GM19238 (cell line): ENCODE results near the gene OBSCN.

Experiments
- DNase-seq: peaks from one replicate; pipeline ENCODE4 v3.0.0; 2011; ENCODE audit warnings: low spot score; ENCODE audit not compliant: insufficient read length

The OBSCN gene

GRCh38 chr1:228411548-228412430 is 203.9 kb downstream of the OBSCN start:
- no peak for DNase-seq

GRCh38 chr1:228413241-228414010 is 205.6 kb downstream of the OBSCN start:
- no peak for DNase-seq

DNA sequence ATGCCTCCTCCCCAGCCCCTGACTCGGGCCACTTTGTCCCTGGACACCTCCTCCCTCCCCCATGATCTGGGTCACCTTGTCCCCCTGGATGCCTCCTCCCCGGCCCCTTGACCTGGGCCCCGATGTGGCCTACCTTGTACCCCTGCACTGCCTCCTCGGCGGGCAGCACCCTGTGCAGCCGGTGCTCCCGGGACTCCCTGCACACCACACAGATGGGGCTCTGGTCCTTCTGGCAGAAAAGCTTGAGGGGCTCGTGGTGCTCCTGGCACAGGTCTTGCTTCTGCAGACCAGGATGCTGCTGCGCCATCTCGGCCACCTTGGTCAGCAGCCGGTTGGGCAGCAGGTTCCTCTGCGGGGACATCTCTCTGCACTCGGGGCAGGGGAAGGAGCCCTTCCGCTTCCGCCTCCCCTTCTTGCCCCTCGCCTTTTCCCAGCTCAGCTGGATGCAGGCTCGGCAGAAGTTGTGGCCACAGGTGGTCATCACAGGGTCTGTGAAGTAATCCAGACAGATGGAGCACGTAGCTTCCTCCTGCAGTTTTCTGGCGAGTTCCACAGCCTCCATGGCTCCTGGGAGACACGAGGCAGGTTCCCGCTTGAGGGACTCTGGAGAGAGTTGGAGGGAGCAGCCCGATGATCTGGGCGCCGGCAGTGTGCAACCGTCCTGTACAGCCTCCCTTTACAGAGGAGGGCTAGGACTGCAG is 206.8 kb downstream of the OBSCN start:
- DNase-seq = no peak

GRCh38 chr1:228415221-228415620 is 207.4 kb downstream of the OBSCN start:
- no peak for DNase-seq

- no peak for DNase-seq
Measured at GRCh38 chr1:228415853-228416216, 208.0 kb downstream of the OBSCN start.

DNA sequence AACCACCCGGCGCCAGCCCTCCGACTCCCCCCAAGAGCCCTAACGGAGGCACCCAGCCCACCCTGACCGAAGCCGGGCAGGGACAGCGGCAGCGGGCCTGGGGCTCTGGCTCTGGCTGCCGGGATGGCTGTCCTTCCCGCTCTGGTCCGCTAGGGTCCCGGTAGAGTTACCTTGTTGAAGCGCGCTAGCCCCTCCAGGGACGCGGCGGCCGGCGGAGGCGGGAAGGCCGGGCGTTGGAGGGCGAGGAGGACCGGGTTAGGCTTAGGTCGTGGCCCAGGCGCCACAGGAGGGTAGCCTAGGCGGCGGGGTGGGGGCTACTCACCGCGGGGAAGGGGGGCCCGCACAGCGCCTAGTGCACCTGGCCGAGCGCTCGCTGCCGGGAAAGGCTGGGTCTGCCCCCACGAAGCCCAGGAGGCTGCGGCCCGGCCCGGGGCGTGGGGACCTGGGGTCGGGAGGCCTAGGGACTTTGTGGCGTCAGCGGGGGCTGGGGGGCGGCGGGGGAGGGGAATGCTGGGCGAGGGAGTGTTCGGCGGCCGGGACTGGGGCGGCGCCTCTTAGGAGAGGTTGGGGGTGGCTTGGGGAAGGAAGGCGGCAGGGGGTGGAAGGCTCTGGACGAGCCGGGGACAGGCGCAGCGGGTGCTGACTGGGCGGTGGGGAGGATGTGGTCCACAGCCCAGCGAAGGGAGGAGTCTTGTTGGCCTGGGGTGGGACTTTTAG is 208.5 kb downstream of the OBSCN start, which contains the start of gene TRIM17:
TRIM17 (minus strand) TSS at position 645 of the 717 bp plus-strand sequence. CDS start 1,789 bp downstream, outside the sequence.
- DNase-seq = peak; percentile 24

- DNase-seq = no peak
Measured at GRCh38 chr1:228417061-228417460, 209.2 kb downstream of the OBSCN start.

DNA sequence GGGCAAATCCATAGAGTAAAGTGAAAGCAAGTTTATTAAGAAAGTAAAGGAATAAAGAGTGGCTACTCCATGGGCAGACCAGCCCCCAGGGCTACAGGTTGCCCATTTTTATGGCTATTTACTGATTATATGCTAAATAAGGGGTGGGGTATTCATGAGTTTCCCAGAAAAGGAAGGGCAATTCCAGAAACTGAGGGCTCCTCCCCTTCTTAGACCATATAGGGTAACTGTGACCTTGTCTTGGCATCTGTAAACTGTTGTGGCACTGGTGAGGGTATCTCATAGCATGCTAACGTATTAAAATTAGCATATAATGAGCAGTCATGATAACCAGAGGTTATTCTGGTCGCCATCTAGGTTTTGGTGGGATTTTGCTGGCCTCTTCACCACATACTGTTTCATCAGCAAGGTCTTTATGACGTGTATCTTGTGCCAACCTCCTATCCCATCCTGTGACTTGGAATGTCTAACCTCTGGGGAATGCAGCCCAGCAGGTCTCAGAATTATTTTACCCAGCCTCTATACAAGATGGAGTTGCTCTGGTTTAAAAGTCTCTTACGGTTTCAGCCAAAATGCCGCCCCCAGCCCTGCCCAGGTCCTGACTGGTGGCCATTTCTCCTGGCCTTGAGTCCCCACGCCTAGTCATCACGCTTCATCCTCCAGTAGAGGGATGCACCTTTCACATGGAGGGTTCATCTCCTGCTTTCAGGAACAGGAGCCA is 209.8 kb downstream of the OBSCN start:
- no peak for DNase-seq

DNA sequence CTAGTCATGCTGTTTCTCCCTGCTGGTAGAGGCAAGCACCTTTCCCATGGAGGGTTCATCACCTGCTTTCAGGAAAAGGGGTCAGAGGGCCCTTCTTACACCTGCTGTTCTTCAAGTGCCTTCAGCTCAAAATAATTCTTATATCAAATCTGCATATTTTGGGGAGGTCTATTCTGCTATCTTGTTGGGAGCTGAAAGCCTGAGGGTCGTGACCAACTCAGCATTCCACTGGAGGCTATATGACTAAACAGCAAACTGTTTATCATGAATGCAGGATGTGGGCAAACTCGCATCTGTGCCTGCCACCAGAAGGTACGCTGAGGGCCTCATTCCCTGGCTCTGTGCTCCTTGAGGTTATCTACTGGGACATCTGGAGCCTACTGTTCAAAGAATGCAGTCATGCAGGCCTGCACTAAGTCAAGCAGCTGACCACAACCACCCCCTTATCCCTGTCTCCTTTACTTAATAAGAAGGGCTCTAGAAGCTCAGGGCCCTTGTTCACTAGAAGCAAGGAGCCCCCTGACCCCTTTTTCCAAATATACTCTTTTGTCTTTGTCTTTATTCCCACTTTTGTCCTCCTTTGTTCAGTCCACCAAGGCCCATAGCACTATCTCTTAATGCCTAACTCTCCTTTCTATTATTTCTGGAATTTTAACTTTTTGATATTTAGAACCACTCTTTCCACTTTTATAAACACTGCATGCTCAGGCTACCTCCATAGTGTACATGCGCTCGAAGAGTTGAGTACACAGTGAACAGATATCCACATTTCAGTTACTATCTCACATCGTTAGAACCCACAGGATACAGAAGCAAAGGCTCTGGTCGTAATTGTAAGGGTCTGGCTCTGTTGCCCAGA is 213.4 kb downstream of the OBSCN start:
- DNase-seq = no peak

GRCh38 chr1:228423404-228424053 is 215.7 kb downstream of the OBSCN start:
- DNase-seq = no peak

DNA sequence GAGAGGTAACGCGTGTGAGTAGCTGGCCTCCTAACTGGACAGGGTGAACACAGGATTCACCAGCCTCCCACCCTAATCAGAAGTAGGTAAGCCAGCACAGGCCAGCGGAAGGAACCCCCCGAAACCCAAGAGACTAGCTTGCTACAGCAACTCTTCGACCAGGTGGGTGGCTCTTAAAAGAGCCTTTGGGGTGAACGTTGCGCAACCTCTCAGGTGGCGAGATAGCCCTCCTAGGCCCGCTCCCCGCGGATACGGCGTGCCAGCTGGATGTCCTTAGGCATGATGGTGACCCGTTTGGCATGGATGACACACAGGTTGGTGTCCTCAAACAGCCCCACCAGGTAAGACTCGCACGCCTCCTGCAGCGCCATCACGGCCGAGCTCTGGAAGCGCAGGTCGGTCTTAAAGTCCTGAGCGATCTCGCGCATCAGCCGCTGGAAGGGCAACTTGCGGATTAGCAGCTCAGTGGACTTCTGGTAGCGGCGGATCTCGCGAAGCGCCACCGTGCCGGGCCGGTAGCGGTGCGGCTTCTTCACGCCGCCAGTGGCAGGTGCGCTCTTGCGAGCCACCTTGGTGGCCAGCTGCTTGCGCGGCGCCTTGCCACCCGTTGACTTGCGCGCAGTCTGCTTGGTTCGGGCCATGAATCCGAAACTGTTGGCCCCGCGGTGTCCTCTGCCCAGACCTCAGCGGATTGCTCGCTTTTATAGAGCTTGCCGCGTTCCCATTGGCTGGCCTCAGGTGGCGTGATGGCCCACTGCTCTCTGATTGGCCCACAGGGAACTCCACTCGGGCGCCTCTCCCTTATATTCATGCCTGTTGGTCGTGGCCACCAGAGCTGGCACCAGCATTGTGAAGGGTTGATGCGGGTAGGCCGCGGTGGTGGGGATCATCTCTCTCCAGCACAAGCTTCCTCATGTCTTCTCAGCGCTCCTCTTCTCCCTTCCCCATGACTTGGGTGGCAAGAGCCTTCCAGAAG is 217.1 kb downstream of the OBSCN start:
- DNase-seq = no peak

- DNase-seq = no peak
Measured at GRCh38 chr1:228426518-228427175, 218.8 kb downstream of the OBSCN start.

GRCh38 chr1:228428412-228428811 is 220.6 kb downstream of the OBSCN start:
- no peak for DNase-seq
